NB4 (cell line): Measurements from ENCODE around the gene EPB41L1.

Experiments
- MYC ChIP-seq: IDR thresholded peaks from 2 replicates; pipeline ENCODE4 v1.6.1; 2011; ENCODE audit warnings: low read depth, low read length
- POLR2A ChIP-seq: IDR thresholded peaks from 2 replicates; pipeline ENCODE4 v1.6.1; 2011; ENCODE audit warnings: mild to moderate bottlenecking; ENCODE audit not compliant: insufficient read length; ENCODE audit errors: extremely low read depth
- TF ChIP-seq, protein P1 (sequence below): IDR thresholded peaks from one replicate; pipeline ENCODE4 v1.5.1; 2012; ENCODE audit warnings: low read depth, low read length
- TF ChIP-seq, protein P2 (sequence below): IDR thresholded peaks from 2 replicates; pipeline ENCODE4 v1.6.1; 2011; ENCODE audit warnings: low read depth, low read length

DNA sequence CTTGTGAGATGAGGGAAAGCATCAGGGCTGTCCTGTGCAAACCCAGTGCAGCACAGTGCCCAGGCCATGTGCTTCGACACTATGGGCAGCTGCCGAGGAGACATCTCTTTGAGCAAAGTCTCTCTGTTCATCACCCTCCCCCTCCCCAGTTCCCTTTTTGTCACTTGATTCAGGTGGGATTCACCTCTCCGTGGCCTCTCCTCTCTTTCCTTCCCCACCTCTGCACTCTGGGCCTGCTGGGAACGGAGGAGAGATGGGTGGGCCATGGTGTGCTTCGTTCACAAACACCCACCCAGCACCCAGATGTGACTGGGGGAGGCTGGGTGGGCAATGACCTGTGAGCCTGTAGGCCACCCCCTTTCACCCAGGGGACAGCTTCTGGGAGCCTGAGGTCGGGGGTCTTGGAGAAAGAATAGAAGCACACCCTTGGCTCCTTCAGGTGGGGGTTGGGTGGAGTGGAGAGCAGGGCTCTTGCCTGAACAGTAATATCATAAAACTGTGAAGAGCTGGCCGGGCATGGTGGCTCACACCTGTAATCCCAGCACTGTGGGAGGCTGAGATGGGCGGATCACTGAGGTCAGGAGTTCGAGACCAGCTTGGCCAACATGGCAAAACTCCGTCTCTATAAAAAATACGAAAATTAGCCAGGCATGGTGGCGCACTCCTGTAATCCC is 118.1 kb downstream of the EPB41L1 start:
- TF ChIP-seq, protein P1, sequence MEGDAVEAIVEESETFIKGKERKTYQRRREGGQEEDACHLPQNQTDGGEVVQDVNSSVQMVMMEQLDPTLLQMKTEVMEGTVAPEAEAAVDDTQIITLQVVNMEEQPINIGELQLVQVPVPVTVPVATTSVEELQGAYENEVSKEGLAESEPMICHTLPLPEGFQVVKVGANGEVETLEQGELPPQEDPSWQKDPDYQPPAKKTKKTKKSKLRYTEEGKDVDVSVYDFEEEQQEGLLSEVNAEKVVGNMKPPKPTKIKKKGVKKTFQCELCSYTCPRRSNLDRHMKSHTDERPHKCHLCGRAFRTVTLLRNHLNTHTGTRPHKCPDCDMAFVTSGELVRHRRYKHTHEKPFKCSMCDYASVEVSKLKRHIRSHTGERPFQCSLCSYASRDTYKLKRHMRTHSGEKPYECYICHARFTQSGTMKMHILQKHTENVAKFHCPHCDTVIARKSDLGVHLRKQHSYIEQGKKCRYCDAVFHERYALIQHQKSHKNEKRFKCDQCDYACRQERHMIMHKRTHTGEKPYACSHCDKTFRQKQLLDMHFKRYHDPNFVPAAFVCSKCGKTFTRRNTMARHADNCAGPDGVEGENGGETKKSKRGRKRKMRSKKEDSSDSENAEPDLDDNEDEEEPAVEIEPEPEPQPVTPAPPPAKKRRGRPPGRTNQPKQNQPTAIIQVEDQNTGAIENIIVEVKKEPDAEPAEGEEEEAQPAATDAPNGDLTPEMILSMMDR: no peak
- no peak for TF ChIP-seq POLR2A
- no peak for TF ChIP-seq MYC
- TF ChIP-seq, protein P2, sequence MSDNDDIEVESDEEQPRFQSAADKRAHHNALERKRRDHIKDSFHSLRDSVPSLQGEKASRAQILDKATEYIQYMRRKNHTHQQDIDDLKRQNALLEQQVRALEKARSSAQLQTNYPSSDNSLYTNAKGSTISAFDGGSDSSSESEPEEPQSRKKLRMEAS: no peak
